Measurements from ENCODE around the gene ADGRG3.

Gene ADGRG3

DNA sequence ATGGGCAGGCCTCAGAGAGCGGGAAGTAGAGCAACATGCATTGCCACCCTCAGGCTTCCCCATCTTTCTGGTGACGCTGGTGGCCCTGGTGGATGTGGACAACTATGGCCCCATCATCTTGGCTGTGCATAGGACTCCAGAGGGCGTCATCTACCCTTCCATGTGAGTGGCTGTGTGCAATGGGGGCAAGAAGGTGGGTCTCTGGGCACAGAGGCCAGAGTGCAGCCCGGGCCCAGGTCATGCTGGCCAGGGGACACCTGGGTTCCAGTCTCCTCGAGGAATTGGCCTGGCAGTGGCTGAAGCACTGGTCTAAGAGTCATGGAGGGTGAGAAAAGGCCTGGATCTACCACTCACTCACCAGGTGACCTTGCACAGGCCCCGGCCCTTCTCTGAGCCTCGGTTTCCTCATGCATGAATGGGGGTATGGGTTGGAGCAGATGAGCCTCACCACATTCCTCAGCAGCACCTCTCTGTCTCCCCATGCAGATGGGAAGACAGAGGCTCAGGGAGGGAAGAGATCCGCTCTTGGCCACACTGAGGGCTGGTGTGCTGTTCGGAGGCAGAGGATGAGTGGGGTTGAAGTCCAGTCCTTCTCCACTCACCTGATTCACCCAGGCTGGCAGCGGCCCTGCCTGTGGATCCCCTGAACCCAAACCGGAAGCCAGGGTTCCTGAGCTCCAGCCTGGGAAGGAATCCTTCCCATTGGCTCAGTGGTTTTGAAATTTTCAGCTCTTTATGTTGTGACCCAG is 7.2 kb upstream of the ADGRG3 start:
- H3K4me3 ChIP-seq (ENCODE audit: low read depth, low read length): no peak overlapping the region
- TF ChIP-seq, protein P1, sequence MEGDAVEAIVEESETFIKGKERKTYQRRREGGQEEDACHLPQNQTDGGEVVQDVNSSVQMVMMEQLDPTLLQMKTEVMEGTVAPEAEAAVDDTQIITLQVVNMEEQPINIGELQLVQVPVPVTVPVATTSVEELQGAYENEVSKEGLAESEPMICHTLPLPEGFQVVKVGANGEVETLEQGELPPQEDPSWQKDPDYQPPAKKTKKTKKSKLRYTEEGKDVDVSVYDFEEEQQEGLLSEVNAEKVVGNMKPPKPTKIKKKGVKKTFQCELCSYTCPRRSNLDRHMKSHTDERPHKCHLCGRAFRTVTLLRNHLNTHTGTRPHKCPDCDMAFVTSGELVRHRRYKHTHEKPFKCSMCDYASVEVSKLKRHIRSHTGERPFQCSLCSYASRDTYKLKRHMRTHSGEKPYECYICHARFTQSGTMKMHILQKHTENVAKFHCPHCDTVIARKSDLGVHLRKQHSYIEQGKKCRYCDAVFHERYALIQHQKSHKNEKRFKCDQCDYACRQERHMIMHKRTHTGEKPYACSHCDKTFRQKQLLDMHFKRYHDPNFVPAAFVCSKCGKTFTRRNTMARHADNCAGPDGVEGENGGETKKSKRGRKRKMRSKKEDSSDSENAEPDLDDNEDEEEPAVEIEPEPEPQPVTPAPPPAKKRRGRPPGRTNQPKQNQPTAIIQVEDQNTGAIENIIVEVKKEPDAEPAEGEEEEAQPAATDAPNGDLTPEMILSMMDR (conservative IDR thresholded peaks at IDR 0.05; ENCODE audit: low read depth, low read length): no peak

DNA sequence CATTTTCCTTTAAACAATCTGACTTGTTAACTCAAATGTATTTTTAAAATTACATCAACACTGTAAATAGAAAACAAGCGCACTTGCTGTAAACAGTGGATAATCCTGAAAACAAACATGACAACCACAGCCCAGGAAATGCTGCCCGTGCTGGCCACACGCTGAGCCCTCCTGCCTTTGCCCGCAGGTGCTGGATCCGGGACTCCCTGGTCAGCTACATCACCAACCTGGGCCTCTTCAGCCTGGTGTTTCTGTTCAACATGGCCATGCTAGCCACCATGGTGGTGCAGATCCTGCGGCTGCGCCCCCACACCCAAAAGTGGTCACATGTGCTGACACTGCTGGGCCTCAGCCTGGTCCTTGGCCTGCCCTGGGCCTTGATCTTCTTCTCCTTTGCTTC is 6.6 kb upstream of the ADGRG3 start:
- DNase-seq (ENCODE audit: low read depth): no peak
- no peak overlapping the region for H3K4me3 ChIP-seq (ENCODE audit: low read depth, low read length)
- TF ChIP-seq, protein P1 (conservative IDR thresholded peaks at IDR 0.05; ENCODE audit: low read depth, low read length): no peak

More for the DNA sequence above, 7.2 kb upstream of the ADGRG3 start:
- no peak for DNase-seq (ENCODE audit: low read depth)

- TF ChIP-seq, protein P1 (conservative IDR thresholded peaks at IDR 0.05; ENCODE audit: low read depth, low read length): no peak
- no peak for DNase-seq (ENCODE audit: low read depth)
- H3K4me3 ChIP-seq (ENCODE audit: low read depth, low read length): no peak overlapping the region
Observed at GRCh38 chr16:57661936-57662906, 5.9 kb upstream of the ADGRG3 start.

DNA sequence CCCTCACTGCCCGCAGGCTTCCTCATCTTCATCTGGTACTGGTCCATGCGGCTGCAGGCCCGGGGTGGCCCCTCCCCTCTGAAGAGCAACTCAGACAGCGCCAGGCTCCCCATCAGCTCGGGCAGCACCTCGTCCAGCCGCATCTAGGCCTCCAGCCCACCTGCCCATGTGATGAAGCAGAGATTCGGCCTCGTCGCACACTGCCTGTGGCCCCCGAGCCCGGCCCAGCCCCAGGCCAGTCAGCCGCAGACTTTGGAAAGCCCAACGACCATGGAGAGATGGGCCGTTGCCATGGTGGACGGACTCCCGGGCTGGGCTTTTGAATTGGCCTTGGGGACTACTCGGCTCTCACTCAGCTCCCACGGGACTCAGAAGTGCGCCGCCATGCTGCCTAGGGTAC is 4.7 kb upstream of the ADGRG3 start:
- TF ChIP-seq, protein P1 (conservative IDR thresholded peaks at IDR 0.05; ENCODE audit: low read depth, low read length): no peak
- no peak for DNase-seq (ENCODE audit: low read depth)

GRCh38 chr16:57663917-57664661 is 4.0 kb upstream of the ADGRG3 start:
- no peak overlapping the region for H3K4me3 ChIP-seq (ENCODE audit: low read depth, low read length)
- TF ChIP-seq, protein P1 (conservative IDR thresholded peaks at IDR 0.05; ENCODE audit: low read depth, low read length): no peak
- DNase-seq (ENCODE audit: low read depth): no peak

More for the DNA sequence above, 4.7 kb upstream of the ADGRG3 start:
- H3K4me3 ChIP-seq (ENCODE audit: low read depth, low read length): no peak overlapping the region

DNA sequence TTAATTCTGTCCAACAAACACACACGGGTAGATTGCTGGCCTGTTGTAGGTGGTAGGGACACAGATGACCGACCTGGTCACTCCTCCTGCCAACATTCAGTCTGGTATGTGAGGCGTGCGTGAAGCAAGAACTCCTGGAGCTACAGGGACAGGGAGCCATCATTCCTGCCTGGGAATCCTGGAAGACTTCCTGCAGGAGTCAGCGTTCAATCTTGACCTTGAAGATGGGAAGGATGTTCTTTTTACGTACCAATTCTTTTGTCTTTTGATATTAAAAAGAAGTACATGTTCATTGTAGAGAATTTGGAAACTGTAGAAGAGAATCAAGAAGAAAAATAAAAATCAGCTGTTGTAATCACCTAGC is 3.5 kb upstream of the ADGRG3 start:
- TF ChIP-seq, protein P1 (conservative IDR thresholded peaks at IDR 0.05; ENCODE audit: low read depth, low read length): no peak
- no peak overlapping the region for H3K4me3 ChIP-seq (ENCODE audit: low read depth, low read length)
- DNase-seq (ENCODE audit: low read depth): no peak
